Lower lobe of right lung (tissue), 2 donors: ENCODE measurements around the gene DDX51. TPM values are rescaled to one million over a fixed set of nuclear protein-coding genes. Genes with fewer than 3 reads are reported as not detected.
"Not testable (repeated sequence)": the region's sequence is repeated elsewhere in the genome, so short reads cannot be mapped to it uniquely, and the experiment has no call there.

Source experiments
- ATAC-seq, 2 donors: fragments of 200-7000 bp; cut with Tn5 transposase; one replicate each; pipeline ENCODE4 v1.9.1; 2020 to 2022; ENCODE audit warnings: mild to moderate bottlenecking in 2 of 2, moderate library complexity in 2 of 2
- DNase-seq: peaks from one replicate; pipeline ENCODE4 v3.0.0-alpha.2; 2020
- H3K27ac ChIP-seq: fragments of 200-600 bp; one replicate; pipeline ENCODE4 v1.8.0; 2022
- H3K27me3 ChIP-seq: fragments of 200-600 bp; one replicate; pipeline ENCODE4 v1.8.0; 2022; ENCODE audit warnings: low read depth
- H3K36me3 ChIP-seq: fragments of 200-600 bp; one replicate; pipeline ENCODE4 v1.8.0; 2022; ENCODE audit warnings: mild to moderate bottlenecking
- H3K4me1 ChIP-seq: fragments of 200-600 bp; one replicate; pipeline ENCODE4 v1.8.0; 2022
- H3K4me3 ChIP-seq: fragments of 200-600 bp; one replicate; pipeline ENCODE4 v1.8.0; 2022; ENCODE audit warnings: mild to moderate bottlenecking
- H3K9me3 ChIP-seq: fragments of 200-600 bp; one replicate; pipeline ENCODE4 v1.8.0; 2022
- CTCF ChIP-seq: fragments of 200-600 bp; IDR thresholded peaks from one replicate; pipeline ENCODE4 v1.8.0; 2022; ENCODE audit warnings: antibody characterized with exemption, mild to moderate bottlenecking
- intact Hi-C: fragments of 100-400 bp; cut with DNase I; formaldehyde crosslinking; loops from one replicate; pipeline ENCODE4 v1.11.0; 2022
- total RNA-seq: library from RNA; stranded (reverse); fragmentation: NEBNext Ultra II Directional; extraction: Animal tissue kit (Norgen Biotek cat#: 25700); gene quantifications from one replicate; pipeline ENCODE4 v1.2.1, GENCODE V29; 2021
- donor health status: DM: no; HTN: yes; CAD: no; lungs with severe emphysema.

The DDX51 gene
- total RNA-seq, 1 donor from 2014 or later = 11.9 TPM

DNA sequence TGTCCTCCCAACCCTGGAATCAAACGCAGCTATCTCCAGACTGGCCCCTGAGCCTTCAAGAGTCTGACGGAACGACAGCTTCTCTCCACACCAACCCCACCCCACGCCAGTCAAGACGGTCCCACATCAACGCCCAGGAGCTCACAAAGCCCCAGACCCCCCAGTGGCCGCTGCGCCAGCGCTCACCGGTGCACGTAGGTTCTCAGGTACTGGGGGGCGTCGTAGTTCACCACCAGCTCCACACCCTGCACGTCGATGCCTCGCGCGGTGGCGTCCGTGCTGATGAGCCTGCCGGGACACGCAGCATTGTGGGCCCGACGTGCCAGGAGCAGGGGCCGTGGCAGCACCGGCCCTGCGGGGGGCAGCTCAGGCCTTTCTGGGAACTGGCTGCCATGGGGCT, 4.2 kb downstream of the DDX51 start:
- no peak overlapping the region for H3K4me3 ChIP-seq
- intact Hi-C loops = no loop called here
- DNase-seq (no peak), ATAC-seq (no peak)
- TF ChIP-seq CTCF = no peak
- H3K27me3 ChIP-seq = no peaks in the 10 kb centered on the region
- H3K9me3 ChIP-seq = no peaks in the 10 kb centered on the region
- H3K4me1 ChIP-seq = peaks cover 19% of the 10 kb centered on the region
- H3K27ac ChIP-seq = no peak overlapping the region
- peaks cover 44% of the 10 kb centered on the region for H3K36me3 ChIP-seq

GRCh38 chr12:132138941-132139871, 4.9 kb downstream of the DDX51 start:
- DNase-seq (no peak), ATAC-seq (no peak)
- Histone ChIP-seq H3K4me3 (no peak overlapping the region), H3K4me1 (peaks cover 16% of the 10 kb centered on the region), H3K27ac (no peak overlapping the region), H3K9me3 (no peaks in the 10 kb centered on the region), H3K36me3 (peaks cover 44% of the 10 kb centered on the region), H3K27me3 (no peaks in the 10 kb centered on the region)
- TF ChIP-seq CTCF = no peak
- intact Hi-C loops = no loop called here

- ATAC-seq = no peak
- intact Hi-C loops = no loop called here
- DNase-seq = no peak
- Histone ChIP-seq H3K27me3 (no peaks in the 10 kb centered on the region), H3K9me3 (no peaks in the 10 kb centered on the region), H3K4me3 (no peak overlapping the region), H3K36me3 (peaks cover 44% of the 10 kb centered on the region), H3K27ac (no peak overlapping the region), H3K4me1 (peaks cover 6% of the 10 kb centered on the region)
- TF ChIP-seq CTCF = no peak
Measured at GRCh38 chr12:132137483-132138125, 6.5 kb downstream of the DDX51 start.

DNA sequence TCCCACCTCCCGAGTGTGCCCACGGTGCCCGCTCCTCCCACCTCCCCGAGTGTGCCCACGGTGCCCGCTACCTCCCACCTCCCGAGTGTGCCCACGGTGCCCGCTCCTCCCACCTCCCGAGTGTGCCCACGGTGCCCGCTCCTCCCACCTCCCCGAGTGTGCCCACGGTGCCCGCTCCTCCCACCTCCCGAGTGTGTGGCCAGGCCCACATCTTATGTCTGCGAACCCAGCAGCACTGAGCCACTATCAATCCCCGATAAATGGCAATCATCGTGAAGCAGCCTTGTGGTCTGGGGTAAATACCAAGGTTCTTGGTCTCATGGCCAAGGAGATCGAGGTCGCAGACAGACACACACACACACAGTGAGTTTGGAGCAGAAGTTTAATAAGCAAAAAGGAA, 7.9 kb downstream of the DDX51 start:
- H3K27me3 ChIP-seq, intact Hi-C loops, H3K4me1 ChIP-seq, H3K4me3 ChIP-seq, DNase-seq, H3K27ac ChIP-seq, ATAC-seq, H3K9me3 ChIP-seq: not testable (repeated sequence)
- peaks cover 32% of the 10 kb centered on the region for H3K36me3 ChIP-seq

DNA sequence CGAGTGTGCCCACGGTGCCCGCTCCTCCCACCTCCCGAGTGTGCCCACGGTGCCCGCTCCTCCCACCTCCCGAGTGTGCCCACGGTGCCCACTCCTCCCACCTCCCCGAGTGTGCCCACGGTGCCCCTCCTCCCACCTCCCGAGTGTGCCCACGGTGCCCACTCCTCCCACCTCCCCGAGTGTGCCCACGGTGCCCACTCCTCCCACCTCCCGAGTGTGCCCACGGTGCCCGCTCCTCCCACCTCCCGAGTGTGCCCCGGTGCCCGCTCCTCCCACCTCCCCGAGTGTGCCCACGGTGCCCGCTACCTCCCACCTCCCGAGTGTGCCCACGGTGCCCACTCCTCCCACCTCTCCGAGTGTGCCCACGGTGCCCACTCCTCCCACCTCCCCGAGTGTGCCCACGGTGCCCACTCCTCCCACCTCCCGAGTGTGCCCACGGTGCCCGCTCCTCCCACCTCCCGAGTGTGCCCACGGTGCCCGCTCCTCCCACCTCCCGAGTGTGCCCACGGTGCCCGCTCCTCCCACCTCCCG, 9.4 kb downstream of the DDX51 start:
- H3K4me3 ChIP-seq, H3K4me1 ChIP-seq, ATAC-seq, H3K27ac ChIP-seq, H3K27me3 ChIP-seq, DNase-seq, H3K9me3 ChIP-seq, intact Hi-C loops: not testable (repeated sequence)
- H3K36me3 ChIP-seq = peaks cover 17% of the 10 kb centered on the region

DNA sequence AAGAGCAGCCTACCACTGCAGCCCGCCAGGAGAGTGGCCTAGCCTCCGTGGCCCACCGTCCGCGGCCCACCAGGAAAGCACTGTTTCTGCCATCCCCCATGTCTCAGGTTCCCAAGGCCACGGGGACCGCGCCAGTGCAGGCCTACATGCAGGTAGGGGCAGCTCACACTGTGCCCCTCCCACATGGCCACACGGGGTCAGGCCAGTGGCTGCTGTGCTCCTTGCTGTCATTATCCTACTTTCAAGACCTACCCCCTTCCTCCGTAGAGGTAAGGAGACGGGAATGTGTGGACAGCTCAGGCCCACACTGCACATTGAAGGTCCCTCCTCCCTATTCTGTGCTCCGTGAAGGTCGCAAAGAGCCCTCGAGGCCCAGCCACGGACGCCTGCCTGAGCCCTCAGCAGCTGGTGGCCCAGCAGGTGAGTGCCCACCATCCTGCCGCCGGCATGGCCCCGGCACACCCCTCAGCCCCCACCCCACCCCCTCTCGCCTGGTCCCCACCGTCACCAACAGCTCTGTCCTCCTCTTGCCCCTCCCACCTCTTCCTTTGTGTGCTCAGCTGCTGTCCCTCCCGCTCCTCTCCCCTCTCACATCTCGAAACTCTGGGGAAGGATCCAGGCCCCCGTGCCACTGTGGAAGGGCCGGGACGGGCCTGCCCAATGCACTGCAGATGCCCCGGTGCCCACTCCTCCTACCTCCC, 10.0 kb downstream of the DDX51 start:
- Histone ChIP-seq H3K27me3 (no peaks in the 10 kb centered on the region), H3K36me3 (peaks cover 11% of the 10 kb centered on the region), H3K27ac (no peak overlapping the region), H3K4me1 (no peaks in the 10 kb centered on the region), H3K4me3 (no peak overlapping the region), H3K9me3 (no peaks in the 10 kb centered on the region)
- TF ChIP-seq CTCF = no peak
- peak; percentile 9 to 29 for ATAC-seq
- no peak for DNase-seq
- intact Hi-C loops = no loop called here
